Activated CD8-positive, alpha-beta T cell treated with anti-CD3 and anti-CD28 coated beads, Interleukin-2, amount 10 ng/mL, durations not matched to agents 7 days and 5 days (primary cell): ENCODE data around the gene ACBD3. TPM values are rescaled to one million over a fixed set of nuclear protein-coding genes. Genes with fewer than 3 reads are reported as not detected.

Experiments used
- ATAC-seq: fragments of 150-1000 bp; cut with Tn5 transposase; one replicate; pipeline ENCODE4 v1.10.0; 2021; ENCODE audit warnings: moderate library complexity
- CTCF ChIA-PET: fragments of 350-600 bp; sonication (Branson Sonifier 250); formaldehyde crosslinking; loops from one replicate; lab custom pipeline; 2021; ENCODE audit warnings: antibody characterized with exemption; lab: Charles Lee
- POLR2A ChIA-PET: fragments of 350-600 bp; sonication (Branson Sonifier 250); formaldehyde crosslinking; loops from one replicate; lab custom pipeline; 2021; ENCODE audit warnings: antibody characterized with exemption; lab: Charles Lee
- DNase-seq: peaks from one replicate; pipeline ENCODE4 v3.0.0-alpha.2; 2020
- H3K27ac Mint-ChIP-seq: one replicate; pipeline ENCODE4 v1.8.0; 2021; ENCODE audit warnings: mild to moderate bottlenecking, mixed read lengths
- H3K27me3 Mint-ChIP-seq: one replicate; pipeline ENCODE4 v1.8.0; 2021; ENCODE audit warnings: low read depth, mixed read lengths
- H3K36me3 Mint-ChIP-seq: one replicate; pipeline ENCODE4 v1.8.0; 2021; ENCODE audit warnings: low read depth, mixed read lengths
- H3K4me1 Mint-ChIP-seq: one replicate; pipeline ENCODE4 v1.8.0; 2021; ENCODE audit warnings: low read depth, mixed read lengths
- H3K4me3 Mint-ChIP-seq: one replicate; pipeline ENCODE4 v1.8.0; 2021; ENCODE audit warnings: mild to moderate bottlenecking, mixed read lengths
- H3K9me3 Mint-ChIP-seq: one replicate; pipeline ENCODE4 v1.8.0; 2022; ENCODE audit warnings: mixed read lengths; ENCODE audit not compliant: insufficient read depth
- total RNA-seq, 2 experiments: library from RNA; stranded (reverse); gene quantifications; one replicate each; pipeline ENCODE4 v1.2.3, GENCODE V29; 2021

Gene ACBD3
- total RNA-seq, 2 experiments from 2014 or later, result 19.9 to 20.0 TPM

- Mint-ChIP-seq H3K4me1 (peaks cover 21% of the 10 kb centered on the region), H3K27me3 (no peaks in the 10 kb centered on the region), H3K36me3 (no peaks in the 10 kb centered on the region), H3K27ac (peak overlapping the region; percentile 63), H3K4me3 (peak overlapping the region; percentile 72), H3K9me3 (no peaks in the 10 kb centered on the region)
- ATAC-seq (peak; percentile 80), DNase-seq (peak; percentile 71)
- ChIA-PET CTCF (interaction anchor here (0.7 to 5.7 kb wide), 7 partner anchors 9 to 125 kb away, joined by 3 to 42 read pairs (median 6); no protein-coding TSS in a partner anchor), POLR2A (interaction anchor here (0.6 to 3.1 kb wide), 15 partner anchors 9 to 666 kb away, joined by 3 to 21 read pairs (median 4); partner anchors contain the start of genes H3-3A, PARP1 and SDE2)
Observed at GRCh38 chr1:226110249-226111097, 76.1 kb downstream of the ACBD3 start.

GRCh38 chr1:226109829-226110248 lies 76.7 kb downstream of the ACBD3 start:
- Mint-ChIP-seq H3K27me3 (peaks cover 3% of the 10 kb centered on the region), H3K27ac (peak overlapping the region; percentile 85), H3K4me1 (peaks cover 21% of the 10 kb centered on the region), H3K9me3 (no peaks in the 10 kb centered on the region), H3K36me3 (no peaks in the 10 kb centered on the region), H3K4me3 (peak overlapping the region; percentile 85)
- DNase-seq (peak; percentile 85), ATAC-seq (peak; percentile 87)
- POLR2A ChIA-PET, result interaction anchor here (0.6 to 3.1 kb wide), 6 partner anchors 11 to 399 kb away, joined by 3 to 21 read pairs (median 5); partner anchors contain the start of gene H3-3A
- CTCF ChIA-PET, result interaction anchor here (1.2 to 5.7 kb wide), 8 partner anchors 8 to 45 kb away, joined by 3 to 42 read pairs (median 6); no protein-coding TSS in a partner anchor

- peaks cover 3% of the 10 kb centered on the region for H3K27me3 Mint-ChIP-seq
- no peak for DNase-seq
- H3K9me3 Mint-ChIP-seq, result no peaks in the 10 kb centered on the region
- ChIA-PET POLR2A (interaction anchor here (0.7 to 3.1 kb wide), 3 partner anchors 10 to 46 kb away, joined by 3 to 21 read pairs (median 7); partner anchors contain the start of gene H3-3A), CTCF (interaction anchor here (1.2 to 5.7 kb wide), 6 partner anchors 9 to 224 kb away, joined by 4 to 42 read pairs (median 6); no protein-coding TSS in a partner anchor)
- H3K4me3 Mint-ChIP-seq, result peak overlapping the region; percentile 85
- no peak for ATAC-seq
- peak overlapping the region; percentile 85 for H3K27ac Mint-ChIP-seq
- no peaks in the 10 kb centered on the region for H3K36me3 Mint-ChIP-seq
- H3K4me1 Mint-ChIP-seq, result peaks cover 21% of the 10 kb centered on the region
Observed at GRCh38 chr1:226108935-226109828, 77.4 kb downstream of the ACBD3 start.

- ChIA-PET POLR2A (interaction anchor here (0.5 to 1.0 kb wide), 2 partner anchors 47 to 662 kb away, joined by 3 read pairs; no protein-coding TSS in a partner anchor), CTCF (interaction anchor here (0.8 to 5.7 kb wide), 7 partner anchors 8 to 225 kb away, joined by 3 to 42 read pairs (median 6); no protein-coding TSS in a partner anchor)
- no peak for ATAC-seq
- H3K27ac Mint-ChIP-seq, result no peak overlapping the region
- H3K9me3 Mint-ChIP-seq, result no peaks in the 10 kb centered on the region
- no peak overlapping the region for H3K4me3 Mint-ChIP-seq
- no peaks in the 10 kb centered on the region for H3K36me3 Mint-ChIP-seq
- DNase-seq, result no peak
- H3K27me3 Mint-ChIP-seq, result peaks cover 3% of the 10 kb centered on the region
- H3K4me1 Mint-ChIP-seq, result peaks cover 21% of the 10 kb centered on the region
Observed at GRCh38 chr1:226107471-226108460, 78.8 kb downstream of the ACBD3 start.

- no peaks in the 10 kb centered on the region for H3K36me3 Mint-ChIP-seq
- H3K27ac Mint-ChIP-seq, result no peak overlapping the region
- no peak overlapping the region for H3K4me3 Mint-ChIP-seq
- peaks cover 25% of the 10 kb centered on the region for H3K4me1 Mint-ChIP-seq
- H3K9me3 Mint-ChIP-seq, result no peaks in the 10 kb centered on the region
- CTCF ChIA-PET, result interaction anchor here (0.9 to 2.0 kb wide), 3 partner anchors 16 to 40 kb away, joined by 3 to 7 read pairs (median 3); no protein-coding TSS in a partner anchor
- POLR2A ChIA-PET, result no interaction called here
- ATAC-seq, result no peak
- H3K27me3 Mint-ChIP-seq, result peaks cover 3% of the 10 kb centered on the region
- no peak for DNase-seq
Observed at GRCh38 chr1:226104671-226105121, 81.8 kb downstream of the ACBD3 start.

- POLR2A ChIA-PET, result interaction anchor here (1.0 to 1.1 kb wide), 2 partner anchors 11 to 17 kb away, joined by 3 to 5 read pairs; no protein-coding TSS in a partner anchor
- Mint-ChIP-seq H3K27me3 (peaks cover 17% of the 10 kb centered on the region), H3K4me1 (peaks cover 16% of the 10 kb centered on the region), H3K36me3 (no peaks in the 10 kb centered on the region), H3K27ac (peak overlapping the region; percentile 30), H3K9me3 (no peaks in the 10 kb centered on the region), H3K4me3 (peak overlapping the region; percentile 80)
- CTCF ChIA-PET, result interaction anchor here (1.5 to 5.9 kb wide), 3 partner anchors 8 to 36 kb away, joined by 5 to 26 read pairs (median 7); no protein-coding TSS in a partner anchor
- ATAC-seq, result peak; percentile 53
- peak; percentile 44 for DNase-seq
Observed at GRCh38 chr1:226100436-226101391, 85.8 kb downstream of the ACBD3 start.

GRCh38 chr1:226098870-226099835 lies 87.4 kb downstream of the ACBD3 start:
- Mint-ChIP-seq H3K27ac (no peak overlapping the region), H3K9me3 (no peaks in the 10 kb centered on the region), H3K36me3 (no peaks in the 10 kb centered on the region), H3K27me3 (peaks cover 18% of the 10 kb centered on the region), H3K4me3 (peak overlapping the region; percentile 80), H3K4me1 (peaks cover 16% of the 10 kb centered on the region)
- DNase-seq (no peak), ATAC-seq (no peak)
- CTCF ChIA-PET, result interaction anchor here (1.5 to 5.9 kb wide), 2 partner anchors 10 to 34 kb away, joined by 7 to 26 read pairs; no protein-coding TSS in a partner anchor
- POLR2A ChIA-PET, result interaction anchor here (1.0 to 2.0 kb wide), 2 partner anchors 11 to 16 kb away, joined by 3 to 7 read pairs; no protein-coding TSS in a partner anchor

- H3K4me3 Mint-ChIP-seq, result no peak overlapping the region
- H3K36me3 Mint-ChIP-seq, result no peaks in the 10 kb centered on the region
- no peak overlapping the region for H3K27ac Mint-ChIP-seq
- ATAC-seq, result no peak
- no peaks in the 10 kb centered on the region for H3K9me3 Mint-ChIP-seq
- CTCF ChIA-PET, result interaction anchor here (3.6 to 5.9 kb wide), 2 partner anchors 33 kb away, joined by 18 to 26 read pairs; no protein-coding TSS in a partner anchor
- H3K4me1 Mint-ChIP-seq, result peaks cover 16% of the 10 kb centered on the region
- H3K27me3 Mint-ChIP-seq, result peaks cover 18% of the 10 kb centered on the region
- no peak for DNase-seq
- POLR2A ChIA-PET, result interaction anchor here (2.0 kb wide), 1 partner anchor 12 kb away, joined by 7 read pairs; no protein-coding TSS in a partner anchor
Observed at GRCh38 chr1:226097866-226098625, 88.5 kb downstream of the ACBD3 start.
